ENCODE data around the gene CCR4. TPM values are rescaled to one million over a fixed set of nuclear protein-coding genes. Genes with fewer than 3 reads are reported as not detected.
"Not testable (repeated sequence)": the region's sequence is repeated elsewhere in the genome, so short reads cannot be mapped to it uniquely, and the experiment has no call there.

CCR4 gene
- 0.08 TPM for polyA plus RNA-seq (ENCODE audit: insufficient read length)

- no peak for DNase-seq
Observed at GRCh38 chr3:32951410-32951811, at the start of gene CCR4. Gene CCR4, plus strand, starts transcription at chr3:32951644. Its CDS starts 1,779 bp downstream, at chr3:32953423.

GRCh38 chr3:32902887-32903371 is 48.5 kb upstream of the CCR4 start:
- not testable (repeated sequence) for DNase-seq

- DNase-seq, result no peak
Observed at GRCh38 chr3:32903953-32904352, 47.5 kb upstream of the CCR4 start.

GRCh38 chr3:32909999-32910398 is 41.4 kb upstream of the CCR4 start:
- DNase-seq, result no peak

- no peak for DNase-seq
Observed at GRCh38 chr3:32910954-32911353, 40.5 kb upstream of the CCR4 start.

- DNase-seq, result no peak
Observed at GRCh38 chr3:32912046-32912445, 39.4 kb upstream of the CCR4 start.

- DNase-seq, result no peak
Observed at GRCh38 chr3:32913790-32914446, 37.5 kb upstream of the CCR4 start.

- DNase-seq, result no peak
Observed at GRCh38 chr3:32919920-32920319, 31.5 kb upstream of the CCR4 start.

- DNase-seq, result no peak
Observed at GRCh38 chr3:32922078-32922477, 29.4 kb upstream of the CCR4 start.

- no peak for DNase-seq
Observed at GRCh38 chr3:32930161-32930560, 21.3 kb upstream of the CCR4 start.

GRCh38 chr3:32931273-32931672 is 20.2 kb upstream of the CCR4 start:
- DNase-seq, result not testable (repeated sequence)

- peak; percentile 24 for DNase-seq
Observed at GRCh38 chr3:32934150-32934742, 17.2 kb upstream of the CCR4 start.

- DNase-seq, result no peak
Observed at GRCh38 chr3:32937331-32937730, 14.1 kb upstream of the CCR4 start.

- DNase-seq, result not testable (repeated sequence)
Observed at GRCh38 chr3:32939531-32940284, 11.7 kb upstream of the CCR4 start.

- DNase-seq, result no peak
Observed at GRCh38 chr3:32940726-32941125, 10.7 kb upstream of the CCR4 start.

- DNase-seq, result no peak
Observed at GRCh38 chr3:32945136-32945535, 6.3 kb upstream of the CCR4 start.

GRCh38 chr3:32945598-32945997 is 5.8 kb upstream of the CCR4 start:
- DNase-seq, result not testable (repeated sequence)

GRCh38 chr3:32946973-32947788 is 4.3 kb upstream of the CCR4 start:
- no peak for DNase-seq

GRCh38 chr3:32947789-32948238 is 3.6 kb upstream of the CCR4 start:
- peak; percentile 58 for DNase-seq

- no peak for DNase-seq
Observed at GRCh38 chr3:32948625-32949445, 2.6 kb upstream of the CCR4 start.

GRCh38 chr3:32950516-32950915 is 928 bp upstream of the CCR4 start:
- DNase-seq, result no peak

Data from hindlimb muscle (tissue), 1 donor.